ENCODE results near the gene MAST4.

- no peak for TF ChIP-seq CTCF (IDR thresholded peaks at IDR 0.05)
- no peak for TF ChIP-seq EZH2 (IDR thresholded peaks at IDR 0.05; ENCODE audit: borderline replicate concordance, insufficient read depth, low read depth, low read length, poor library complexity, severe bottlenecking)
These were observed 234.4 kb downstream of the MAST4 start for GRCh38 chr5:66830636-66831035.

Data from B cell (primary cell).